WI38 (cell line): ENCODE measurements around the gene SLC17A1.

Experiments
- H3K4me3 ChIP-seq: 2 replicates; pipeline ENCODE4 v1.5.1; 2011; ENCODE audit warnings: low read depth, mild to moderate bottlenecking, control low read depth, low read length
- TF ChIP-seq, protein P1 (sequence below): IDR thresholded peaks from 2 replicates; pipeline ENCODE4 v1.5.1; 2012; ENCODE audit warnings: low read depth, mild to moderate bottlenecking, control low read depth, low read length

Gene SLC17A1

DNA sequence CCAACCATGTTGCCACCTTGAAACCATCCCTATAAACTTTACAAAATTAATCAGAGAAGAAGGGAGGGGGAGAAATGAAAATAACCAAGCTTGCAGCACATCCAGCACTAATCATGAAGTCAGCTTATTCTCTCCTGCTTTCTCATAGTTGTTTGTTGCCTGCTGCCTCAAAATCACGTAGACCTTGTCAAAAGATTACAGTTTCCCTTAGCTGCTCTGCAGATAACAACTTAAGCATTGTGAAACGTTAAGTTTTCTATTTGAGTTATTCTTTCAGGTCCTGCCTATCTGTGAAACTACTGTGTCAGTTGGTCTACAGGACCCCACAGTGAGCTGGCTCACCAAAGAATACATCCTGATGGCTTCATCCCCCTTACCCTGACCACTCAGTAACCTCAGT lies 44.4 kb downstream of the SLC17A1 start:
- no peak overlapping the region for H3K4me3 ChIP-seq
- TF ChIP-seq, protein P1, sequence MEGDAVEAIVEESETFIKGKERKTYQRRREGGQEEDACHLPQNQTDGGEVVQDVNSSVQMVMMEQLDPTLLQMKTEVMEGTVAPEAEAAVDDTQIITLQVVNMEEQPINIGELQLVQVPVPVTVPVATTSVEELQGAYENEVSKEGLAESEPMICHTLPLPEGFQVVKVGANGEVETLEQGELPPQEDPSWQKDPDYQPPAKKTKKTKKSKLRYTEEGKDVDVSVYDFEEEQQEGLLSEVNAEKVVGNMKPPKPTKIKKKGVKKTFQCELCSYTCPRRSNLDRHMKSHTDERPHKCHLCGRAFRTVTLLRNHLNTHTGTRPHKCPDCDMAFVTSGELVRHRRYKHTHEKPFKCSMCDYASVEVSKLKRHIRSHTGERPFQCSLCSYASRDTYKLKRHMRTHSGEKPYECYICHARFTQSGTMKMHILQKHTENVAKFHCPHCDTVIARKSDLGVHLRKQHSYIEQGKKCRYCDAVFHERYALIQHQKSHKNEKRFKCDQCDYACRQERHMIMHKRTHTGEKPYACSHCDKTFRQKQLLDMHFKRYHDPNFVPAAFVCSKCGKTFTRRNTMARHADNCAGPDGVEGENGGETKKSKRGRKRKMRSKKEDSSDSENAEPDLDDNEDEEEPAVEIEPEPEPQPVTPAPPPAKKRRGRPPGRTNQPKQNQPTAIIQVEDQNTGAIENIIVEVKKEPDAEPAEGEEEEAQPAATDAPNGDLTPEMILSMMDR: no peak

DNA sequence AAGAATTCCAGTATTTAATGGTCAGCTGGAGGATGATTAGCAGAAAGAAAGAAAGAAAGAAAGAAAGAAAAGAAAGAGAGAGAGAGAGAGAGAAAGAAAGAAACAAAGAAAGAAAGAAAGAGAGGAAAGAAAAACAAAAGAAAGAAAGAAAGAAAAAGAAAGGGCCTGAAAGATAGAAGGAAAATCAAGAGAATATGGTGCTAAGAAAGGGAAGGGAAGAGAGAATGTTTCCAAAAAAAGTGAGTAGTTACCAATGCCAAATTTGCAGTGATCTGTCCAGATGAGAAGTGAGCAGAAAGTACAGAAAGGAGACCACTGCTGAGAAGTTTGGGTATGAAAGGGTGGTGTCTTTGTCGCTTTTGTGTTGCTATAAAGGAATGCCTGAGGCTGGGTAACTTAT lies 50.7 kb downstream of the SLC17A1 start:
- H3K4me3 ChIP-seq: no peak overlapping the region
- TF ChIP-seq, protein P1: no peak

DNA sequence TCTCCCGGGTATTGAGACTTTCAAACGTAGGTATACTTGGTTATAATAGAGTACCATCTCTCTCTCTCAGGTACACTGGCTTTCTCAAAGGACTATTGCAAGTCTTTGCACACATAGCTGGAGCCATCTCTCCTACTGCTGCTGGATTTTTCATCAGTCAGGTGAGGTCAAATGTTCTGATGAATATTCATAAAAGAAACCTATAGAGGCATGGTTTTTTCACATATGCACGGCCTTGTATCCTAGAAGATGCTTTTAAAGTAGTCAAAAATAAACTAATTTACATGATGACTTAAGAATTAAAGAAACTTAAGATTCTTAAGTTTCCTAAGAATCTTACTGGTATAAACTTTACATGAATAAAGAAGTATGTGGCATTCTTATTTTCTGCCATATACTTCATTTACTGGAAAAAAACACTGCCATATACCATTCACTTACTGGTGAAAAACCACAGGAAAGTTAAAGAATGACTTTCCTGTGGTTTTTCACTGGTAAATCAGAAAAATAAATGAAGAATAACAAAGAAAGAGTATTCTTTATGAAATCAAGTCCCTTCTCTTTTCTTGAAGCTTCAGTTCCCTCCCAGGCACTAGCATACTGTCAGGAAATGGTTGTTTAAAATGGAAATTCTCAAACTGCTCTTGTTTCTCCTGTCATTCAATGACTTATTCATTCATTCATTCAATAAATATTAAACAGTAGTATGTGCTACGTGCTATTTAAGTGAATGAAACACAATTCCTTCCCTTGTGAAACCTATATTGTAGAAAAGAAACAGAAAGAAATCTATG lies 53.8 kb downstream of the SLC17A1 start:
- H3K4me3 ChIP-seq: no peak overlapping the region
- TF ChIP-seq, protein P1: no peak

DNA sequence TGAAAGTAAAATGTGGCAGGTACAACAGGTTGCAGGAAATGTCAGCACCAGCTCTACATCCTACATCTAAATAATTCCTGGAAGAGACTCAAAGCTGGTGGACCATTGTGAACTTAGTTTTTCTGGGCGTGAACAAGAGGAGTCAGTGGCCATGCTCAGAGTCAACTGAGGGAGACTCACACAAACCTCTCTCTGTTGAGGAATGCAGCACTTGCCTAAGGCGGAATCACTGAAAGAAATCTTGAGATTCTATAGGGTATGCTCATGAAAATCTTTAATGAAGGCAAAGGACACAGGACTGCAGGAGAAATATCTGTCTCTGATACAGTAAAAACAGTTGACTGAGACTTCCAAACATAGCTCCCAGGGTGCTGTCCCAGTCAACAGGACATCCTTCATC lies 54.8 kb downstream of the SLC17A1 start:
- TF ChIP-seq, protein P1: no peak
- H3K4me3 ChIP-seq: no peak overlapping the region

DNA sequence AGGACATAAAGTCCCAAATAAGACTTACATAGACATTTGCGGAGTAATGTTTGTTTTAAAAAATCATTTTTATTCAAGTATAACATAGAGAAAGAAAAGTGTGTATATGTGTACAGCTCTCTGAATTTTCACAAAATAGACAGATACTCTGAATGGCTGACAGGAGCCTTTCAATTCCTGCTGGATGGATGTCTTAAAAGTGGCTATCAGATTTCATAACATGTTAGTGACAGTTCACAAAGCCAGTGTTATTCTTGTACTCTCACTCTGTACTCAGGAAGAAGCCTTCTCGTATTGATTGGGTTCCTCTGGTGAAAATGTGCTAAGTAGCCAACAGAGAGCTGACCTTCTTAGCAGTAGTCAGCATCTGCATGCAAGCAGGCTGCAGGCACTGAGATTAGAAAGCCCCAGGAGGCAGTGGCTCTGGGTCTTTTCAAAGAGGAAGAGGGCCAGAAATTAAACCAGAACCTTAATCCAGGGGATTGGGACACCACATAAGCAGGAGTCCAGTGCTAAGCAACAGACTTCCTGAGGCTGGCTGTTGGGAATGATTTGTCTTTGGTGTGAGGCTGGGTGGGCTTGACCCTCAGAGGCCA lies 57.6 kb downstream of the SLC17A1 start:
- H3K4me3 ChIP-seq: no peak overlapping the region
- TF ChIP-seq, protein P1: no peak

DNA sequence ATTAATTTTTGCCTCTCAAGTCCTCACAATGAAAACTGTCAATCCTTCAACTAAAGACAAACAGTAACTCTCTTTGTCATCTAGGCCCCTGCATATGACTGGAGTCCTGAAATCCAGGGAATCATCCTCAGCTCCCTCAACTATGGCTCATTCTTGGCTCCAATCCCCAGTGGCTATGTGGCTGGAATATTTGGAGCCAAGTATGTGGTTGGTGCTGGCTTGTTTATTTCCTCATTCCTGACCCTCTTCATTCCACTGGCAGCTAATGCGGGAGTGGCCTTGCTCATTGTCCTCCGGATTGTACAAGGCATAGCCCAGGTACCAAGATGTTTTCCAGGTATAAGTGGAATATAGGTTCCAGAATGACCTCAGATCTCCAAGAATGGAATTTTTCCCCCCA lies 61.9 kb downstream of the SLC17A1 start:
- TF ChIP-seq, protein P1: no peak
- no peak overlapping the region for H3K4me3 ChIP-seq

DNA sequence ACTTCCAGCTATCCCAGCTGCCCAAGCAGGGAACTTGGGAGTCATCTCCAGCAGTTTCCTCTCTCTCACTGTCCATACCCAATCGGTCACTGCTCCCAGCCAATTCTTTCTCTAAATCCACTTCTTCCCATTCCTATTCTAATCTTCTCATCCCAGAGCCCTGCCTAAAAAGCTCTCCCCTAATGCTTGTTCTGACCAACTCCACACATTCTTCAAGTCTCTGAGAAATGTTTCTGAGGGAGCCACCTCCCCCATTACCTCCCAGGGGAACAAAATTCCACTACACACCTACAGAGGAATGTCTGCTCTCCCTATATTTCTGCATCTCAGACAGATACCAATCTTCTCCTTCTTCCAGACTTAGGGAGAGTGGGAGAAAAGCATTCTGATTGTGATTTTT lies 63.3 kb downstream of the SLC17A1 start:
- TF ChIP-seq, protein P1: no peak
- no peak overlapping the region for H3K4me3 ChIP-seq
